Mesothelial cell of epicardium (in vitro differentiated cells): ENCODE data around the gene CTAGE9. TPM values are rescaled to one million over a fixed set of nuclear protein-coding genes. Genes with fewer than 3 reads are reported as not detected.

Source experiments
- DNase-seq, 2 experiments: peaks; one replicate each; pipeline ENCODE4 v3.0.0; 2021; ENCODE audit warnings: low spot score in 2 of 2; ENCODE audit not compliant: unreplicated experiment in 2 of 2
- H3K27ac Mint-ChIP-seq: 2 replicates; pipeline ENCODE4 v1.8.0; 2021; ENCODE audit warnings: mixed read lengths
- H3K27me3 Mint-ChIP-seq: 2 replicates; pipeline ENCODE4 v1.8.0; 2021; ENCODE audit warnings: low read depth, mixed read lengths
- H3K36me3 Mint-ChIP-seq: 2 replicates; pipeline ENCODE4 v1.8.0; 2021; ENCODE audit warnings: mixed read lengths
- H3K4me1 Mint-ChIP-seq: 2 replicates; pipeline ENCODE4 v1.8.0; 2021; ENCODE audit warnings: mixed read lengths
- H3K4me3 Mint-ChIP-seq: 2 replicates; pipeline ENCODE4 v1.8.0; 2021; ENCODE audit warnings: mild to moderate bottlenecking, moderate library complexity, mixed read lengths
- H3K9me3 Mint-ChIP-seq: 2 replicates; pipeline ENCODE4 v1.8.0; 2021; ENCODE audit warnings: mixed read lengths
- CTCF ChIP-seq: fragments of 200-600 bp; sonication (generic); IDR thresholded peaks from one replicate; pipeline ENCODE4 v1.5.0; 2021; ENCODE audit warnings: antibody characterized with exemption; ENCODE audit not compliant: unreplicated experiment
- total RNA-seq: library from RNA; stranded (reverse); gene quantifications from 3 replicates; pipeline ENCODE4 v1.2.1, GENCODE V29; 2021

The CTAGE9 gene
- total RNA-seq, 1 donor from 2014 or later, result 0.16 TPM

GRCh38 chr6:131673184-131673583, 37.6 kb downstream of the CTAGE9 start:
- H3K27me3 Mint-ChIP-seq, result no peaks in the 10 kb centered on the region
- no peak overlapping the region for H3K27ac Mint-ChIP-seq
- no peak for TF ChIP-seq CTCF
- DNase-seq, result no peak
- H3K4me1 Mint-ChIP-seq, result no peaks in the 10 kb centered on the region
- peaks cover 4% of the 10 kb centered on the region for H3K9me3 Mint-ChIP-seq
- H3K36me3 Mint-ChIP-seq, result no peaks in the 10 kb centered on the region
- no peak overlapping the region for H3K4me3 Mint-ChIP-seq

- Mint-ChIP-seq H3K4me1 (no peaks in the 10 kb centered on the region), H3K27ac (no peak overlapping the region), H3K27me3 (peaks cover 4% of the 10 kb centered on the region), H3K36me3 (no peaks in the 10 kb centered on the region), H3K9me3 (peaks cover 4% of the 10 kb centered on the region), H3K4me3 (no peak overlapping the region)
- TF ChIP-seq CTCF, result no peak
- no peak for DNase-seq
Observed at GRCh38 chr6:131669891-131670290, 40.9 kb downstream of the CTAGE9 start.

GRCh38 chr6:131663578-131664165, 47.1 kb downstream of the CTAGE9 start:
- no peak for DNase-seq
- no peak for TF ChIP-seq CTCF
- Mint-ChIP-seq H3K36me3 (no peaks in the 10 kb centered on the region), H3K9me3 (peaks cover 8% of the 10 kb centered on the region), H3K27ac (no peak overlapping the region), H3K4me3 (no peak overlapping the region), H3K4me1 (no peaks in the 10 kb centered on the region), H3K27me3 (peaks cover 4% of the 10 kb centered on the region)

- Mint-ChIP-seq H3K27me3 (no peaks in the 10 kb centered on the region), H3K4me1 (no peaks in the 10 kb centered on the region), H3K9me3 (peaks cover 8% of the 10 kb centered on the region), H3K4me3 (no peak overlapping the region), H3K36me3 (no peaks in the 10 kb centered on the region), H3K27ac (no peak overlapping the region)
- DNase-seq, result no peak
- no peak for TF ChIP-seq CTCF
Observed at GRCh38 chr6:131660195-131660594, 50.6 kb downstream of the CTAGE9 start.

Other genes with a start within 250 kb of the CTAGE9 start
- not detected in 3 replicates for gene ARG1, start 137.8 kb downstream of the CTAGE9 start, total RNA-seq
- gene MED23, start 82.8 kb downstream of the CTAGE9 start, total RNA-seq, result 39.3 to 41.9 TPM (median 39.7 TPM) in 3 replicates
- 0.81 to 1.3 TPM (median 0.89 TPM) in 3 replicates for gene ENPP3, start 73.7 kb downstream of the CTAGE9 start, total RNA-seq
- gene OR2A4, start 9.6 kb downstream of the CTAGE9 start, total RNA-seq, result not detected in 3 replicates
- gene ENPP1, start 97.0 kb upstream of the CTAGE9 start, total RNA-seq, result 6.6 to 7.2 TPM (median 6.8 TPM) in 3 replicates
- 683 to 766 TPM (median 697 TPM) in 3 replicates for gene CCN2, start 240.4 kb upstream of the CTAGE9 start, total RNA-seq